Neural cell (in vitro differentiated cells): ENCODE data around the gene CAMK2A. TPM values are rescaled to one million over a fixed set of nuclear protein-coding genes. Genes with fewer than 3 reads are reported as not detected.

Experiments
- H2AFZ ChIP-seq: fragments of 200-600, 300-800 bp; sonication (generic), shearing (Covaris generic); 2 replicates; pipeline ENCODE4 v1.6.0; 2014; ENCODE audit warnings: low read depth, mild to moderate bottlenecking, antibody characterized with exemption, low read length, moderate library complexity
- H3F3A ChIP-seq: fragments of 200-600 bp; shearing (Covaris generic); 2 replicates; pipeline ENCODE4 v1.6.1; 2016; ENCODE audit warnings: mild to moderate bottlenecking, moderate library complexity, mixed read lengths, antibody characterized with exemption, low read length; ENCODE audit not compliant: insufficient read depth, poor library complexity, severe bottlenecking
- H3K27ac ChIP-seq: fragments of 200-600, 300-800 bp; sonication (generic), shearing (Covaris generic); 2 replicates; pipeline ENCODE4 v1.5.1; 2014; ENCODE audit warnings: mild to moderate bottlenecking, low read length, moderate library complexity
- H3K27me3 ChIP-seq: fragments of 300-800, 200-600 bp; sonication (generic), shearing (Covaris generic); 2 replicates; pipeline ENCODE4 v1.6.0; 2014; ENCODE audit warnings: mild to moderate bottlenecking, low read depth, low read length, moderate library complexity; ENCODE audit not compliant: insufficient read depth
- H3K36me3 ChIP-seq: fragments of 300-800, 200-600 bp; sonication (generic), shearing (Covaris generic); 2 replicates; pipeline ENCODE4 v1.5.1; 2014; ENCODE audit warnings: mild to moderate bottlenecking, antibody characterized with exemption, low read length, moderate library complexity; ENCODE audit not compliant: insufficient read depth
- H3K4me2 ChIP-seq: fragments of 300-800, 200-600 bp; sonication (generic), shearing (Covaris generic); 2 replicates; pipeline ENCODE4 v1.6.0; 2014; ENCODE audit warnings: mild to moderate bottlenecking, low read length
- H3K4me3 ChIP-seq: fragments of 300-800, 200-600 bp; sonication (generic), shearing (Covaris generic); 2 replicates; pipeline ENCODE4 v1.5.1; 2014; ENCODE audit warnings: mild to moderate bottlenecking, low read length, moderate library complexity
- H3K79me2 ChIP-seq: fragments of 200-600 bp; shearing (Covaris generic); replicated peaks from 2 replicates; pipeline ENCODE4 v1.6.0; 2014; ENCODE audit warnings: mild to moderate bottlenecking, low read length, moderate library complexity; ENCODE audit not compliant: insufficient read depth
- H3K9ac ChIP-seq: fragments of 300-800, 200-600 bp; sonication (generic), shearing (Covaris generic); 2 replicates; pipeline ENCODE4 v1.6.1; 2016; ENCODE audit warnings: mild to moderate bottlenecking, low read length, mixed read lengths
- H3K9me2 ChIP-seq: fragments of 200-600 bp; shearing (Covaris generic); 2 replicates; pipeline ENCODE4 v1.6.1; 2016; ENCODE audit warnings: mild to moderate bottlenecking, low read length, mixed read lengths; ENCODE audit not compliant: insufficient read depth
- H3K9me3 ChIP-seq: fragments of 200-600, 300-800 bp; sonication (generic), shearing (Covaris generic); 2 replicates; pipeline ENCODE4 v1.6.1; 2016; ENCODE audit warnings: mild to moderate bottlenecking, mixed run types, low read length, moderate library complexity, mixed read lengths
- H4K20me1 ChIP-seq: fragments of 200-600 bp; shearing (Covaris generic); 2 replicates; pipeline ENCODE4 v1.6.1; 2016; ENCODE audit warnings: mild to moderate bottlenecking, mixed run types; ENCODE audit not compliant: insufficient read depth
- EP300 ChIP-seq: fragments of 450-650 bp; conservative IDR thresholded peaks from 2 replicates; pipeline ENCODE4 v1.6.1; 2014; ENCODE audit warnings: antibody characterized with exemption, mild to moderate bottlenecking, moderate library complexity; ENCODE audit not compliant: poor library complexity, severe bottlenecking
- EZH2 ChIP-seq: fragments of 200-600, 300-800 bp; shearing (Covaris generic), sonication (generic); IDR thresholded peaks from 2 replicates; pipeline ENCODE4 v1.6.1; 2014; ENCODE audit warnings: antibody characterized with exemption, low read length, borderline replicate concordance, mild to moderate bottlenecking; ENCODE audit not compliant: insufficient read depth, poor library complexity, severe bottlenecking
- MXI1 ChIP-seq: fragments of 450-650 bp; conservative IDR thresholded peaks from 2 replicates; pipeline ENCODE4 v1.6.1; 2014; ENCODE audit warnings: antibody characterized with exemption, mild to moderate bottlenecking; ENCODE audit not compliant: poor library complexity, severe bottlenecking
- POLR2AphosphoS5 ChIP-seq: IDR thresholded peaks from 2 replicates; pipeline ENCODE4 v1.6.1; 2012
- RAD21 ChIP-seq: fragments of 450-650 bp; conservative IDR thresholded peaks from 2 replicates; pipeline ENCODE4 v1.6.1; 2014; ENCODE audit warnings: antibody characterized with exemption, mild to moderate bottlenecking, moderate library complexity
- SMC3 ChIP-seq: fragments of 450-650 bp; conservative IDR thresholded peaks from 2 replicates; pipeline ENCODE4 v1.6.1; 2014; ENCODE audit warnings: antibody characterized with exemption, mild to moderate bottlenecking, moderate library complexity; ENCODE audit not compliant: poor library complexity
- TAF1 ChIP-seq: IDR thresholded peaks from 2 replicates; pipeline ENCODE4 v1.6.1; 2012; ENCODE audit warnings: low read depth
- polyA plus RNA-seq: library from polyadenylated mRNA; depleted of rRNA; stranded (reverse); fragments of >200 nt; gene quantifications from 2 replicates; pipeline ENCODE4 v1.2.3, GENCODE V29; 2014
- TF ChIP-seq, protein P1 (sequence below): IDR thresholded peaks from 2 replicates; pipeline ENCODE4 v1.6.1; 2012; ENCODE audit warnings: borderline replicate concordance
- TF ChIP-seq, protein P2 (sequence below): fragments of 450-650 bp; IDR thresholded peaks from 2 replicates; pipeline ENCODE4 v1.5.1; 2014; ENCODE audit warnings: antibody characterized with exemption, mild to moderate bottlenecking, moderate library complexity; ENCODE audit not compliant: poor library complexity, severe bottlenecking

The CAMK2A gene
- polyA plus RNA-seq, 1 donor from 2014 or later = 61.7 TPM

DNA sequence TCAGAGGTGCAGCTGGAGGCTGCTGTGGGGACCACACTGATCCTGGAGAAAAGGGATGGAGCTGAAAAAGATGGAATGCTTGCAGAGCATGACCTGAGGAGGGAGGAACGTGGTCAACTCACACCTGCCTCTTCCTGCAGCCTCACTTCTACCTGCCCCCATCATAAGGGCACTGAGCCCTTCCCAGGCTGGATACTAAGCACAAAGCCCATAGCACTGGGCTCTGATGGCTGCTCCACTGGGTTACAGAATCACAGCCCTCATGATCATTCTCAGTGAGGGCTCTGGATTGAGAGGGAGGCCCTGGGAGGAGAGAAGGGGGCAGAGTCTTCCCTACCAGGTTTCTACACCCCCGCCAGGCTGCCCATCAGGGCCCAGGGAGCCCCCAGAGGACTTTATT lies 105.6 kb downstream of the CAMK2A start:
- no peaks in the 10 kb centered on the region for H3F3A ChIP-seq
- peaks cover 12% of the 10 kb centered on the region for H3K27me3 ChIP-seq
- no peak overlapping the region for H3K4me3 ChIP-seq
- H2AFZ ChIP-seq = no peak overlapping the region
- H3K36me3 ChIP-seq = no peaks in the 10 kb centered on the region
- no peak overlapping the region for H3K4me2 ChIP-seq
- no peak overlapping the region for H3K27ac ChIP-seq
- no peaks in the 10 kb centered on the region for H3K79me2 ChIP-seq
- H4K20me1 ChIP-seq = no peaks in the 10 kb centered on the region
- no peaks in the 10 kb centered on the region for H3K9me2 ChIP-seq
- TF ChIP-seq TAF1 (no peak), POLR2AphosphoS5 (no peak), SMC3 (no peak)
- no peaks in the 10 kb centered on the region for H3K9me3 ChIP-seq
- H3K9ac ChIP-seq = no peak overlapping the region

DNA sequence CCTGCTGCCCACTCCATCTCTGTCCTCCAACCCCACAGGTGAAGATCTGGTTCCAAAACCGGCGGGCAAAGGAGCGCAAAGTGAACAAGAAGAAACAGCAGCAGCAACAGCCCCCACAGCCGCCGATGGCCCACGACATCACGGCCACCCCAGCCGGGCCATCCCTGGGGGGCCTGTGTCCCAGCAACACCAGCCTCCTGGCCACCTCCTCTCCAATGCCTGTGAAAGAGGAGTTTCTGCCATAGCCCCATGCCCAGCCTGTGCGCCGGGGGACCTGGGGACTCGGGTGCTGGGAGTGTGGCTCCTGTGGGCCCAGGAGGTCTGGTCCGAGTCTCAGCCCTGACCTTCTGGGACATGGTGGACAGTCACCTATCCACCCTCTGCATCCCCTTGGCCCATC lies 106.1 kb downstream of the CAMK2A start:
- Histone ChIP-seq H4K20me1 (no peaks in the 10 kb centered on the region), H3K36me3 (no peaks in the 10 kb centered on the region), H3K27ac (no peak overlapping the region), H3K9ac (no peak overlapping the region), H3K9me2 (no peaks in the 10 kb centered on the region), H3K4me3 (no peak overlapping the region), H2AFZ (no peak overlapping the region), H3K4me2 (no peak overlapping the region), H3K27me3 (peaks cover 7% of the 10 kb centered on the region), H3K79me2 (no peaks in the 10 kb centered on the region), H3F3A (no peaks in the 10 kb centered on the region), H3K9me3 (no peaks in the 10 kb centered on the region)
- TF ChIP-seq EZH2 (no peak), RAD21 (no peak)

DNA sequence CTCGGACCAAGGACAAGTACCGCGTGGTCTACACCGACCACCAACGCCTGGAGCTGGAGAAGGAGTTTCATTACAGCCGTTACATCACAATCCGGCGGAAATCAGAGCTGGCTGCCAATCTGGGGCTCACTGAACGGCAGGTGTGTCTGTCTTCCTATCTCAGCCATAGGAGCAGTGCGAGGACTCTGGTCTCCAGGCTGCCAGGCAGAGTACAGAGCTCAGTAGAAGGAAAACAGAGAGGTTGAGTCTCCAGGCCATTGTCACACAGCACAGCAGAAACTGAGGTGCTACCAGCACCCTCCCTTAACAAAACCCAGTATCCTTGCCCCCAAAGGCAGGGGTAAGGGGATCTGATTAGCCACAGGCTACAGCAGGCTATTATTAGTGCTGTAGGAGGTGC lies 106.8 kb downstream of the CAMK2A start:
- Histone ChIP-seq H2AFZ (no peak overlapping the region), H3K27ac (no peak overlapping the region), H3K4me3 (no peak overlapping the region), H3K9ac (no peak overlapping the region), H3K9me2 (no peaks in the 10 kb centered on the region), H3K27me3 (no peaks in the 10 kb centered on the region), H3K79me2 (no peaks in the 10 kb centered on the region), H3K36me3 (no peaks in the 10 kb centered on the region), H3K9me3 (no peaks in the 10 kb centered on the region), H4K20me1 (no peaks in the 10 kb centered on the region), H3K4me2 (no peak overlapping the region), H3F3A (no peaks in the 10 kb centered on the region)
- TF ChIP-seq MXI1 (no peak), TAF1 (no peak), SMC3 (no peak), EP300 (no peak), POLR2AphosphoS5 (no peak), RAD21 (no peak), EZH2 (no peak)
- TF ChIP-seq, protein P1, sequence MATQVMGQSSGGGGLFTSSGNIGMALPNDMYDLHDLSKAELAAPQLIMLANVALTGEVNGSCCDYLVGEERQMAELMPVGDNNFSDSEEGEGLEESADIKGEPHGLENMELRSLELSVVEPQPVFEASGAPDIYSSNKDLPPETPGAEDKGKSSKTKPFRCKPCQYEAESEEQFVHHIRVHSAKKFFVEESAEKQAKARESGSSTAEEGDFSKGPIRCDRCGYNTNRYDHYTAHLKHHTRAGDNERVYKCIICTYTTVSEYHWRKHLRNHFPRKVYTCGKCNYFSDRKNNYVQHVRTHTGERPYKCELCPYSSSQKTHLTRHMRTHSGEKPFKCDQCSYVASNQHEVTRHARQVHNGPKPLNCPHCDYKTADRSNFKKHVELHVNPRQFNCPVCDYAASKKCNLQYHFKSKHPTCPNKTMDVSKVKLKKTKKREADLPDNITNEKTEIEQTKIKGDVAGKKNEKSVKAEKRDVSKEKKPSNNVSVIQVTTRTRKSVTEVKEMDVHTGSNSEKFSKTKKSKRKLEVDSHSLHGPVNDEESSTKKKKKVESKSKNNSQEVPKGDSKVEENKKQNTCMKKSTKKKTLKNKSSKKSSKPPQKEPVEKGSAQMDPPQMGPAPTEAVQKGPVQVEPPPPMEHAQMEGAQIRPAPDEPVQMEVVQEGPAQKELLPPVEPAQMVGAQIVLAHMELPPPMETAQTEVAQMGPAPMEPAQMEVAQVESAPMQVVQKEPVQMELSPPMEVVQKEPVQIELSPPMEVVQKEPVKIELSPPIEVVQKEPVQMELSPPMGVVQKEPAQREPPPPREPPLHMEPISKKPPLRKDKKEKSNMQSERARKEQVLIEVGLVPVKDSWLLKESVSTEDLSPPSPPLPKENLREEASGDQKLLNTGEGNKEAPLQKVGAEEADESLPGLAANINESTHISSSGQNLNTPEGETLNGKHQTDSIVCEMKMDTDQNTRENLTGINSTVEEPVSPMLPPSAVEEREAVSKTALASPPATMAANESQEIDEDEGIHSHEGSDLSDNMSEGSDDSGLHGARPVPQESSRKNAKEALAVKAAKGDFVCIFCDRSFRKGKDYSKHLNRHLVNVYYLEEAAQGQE = no peak
- TF ChIP-seq, protein P2, sequence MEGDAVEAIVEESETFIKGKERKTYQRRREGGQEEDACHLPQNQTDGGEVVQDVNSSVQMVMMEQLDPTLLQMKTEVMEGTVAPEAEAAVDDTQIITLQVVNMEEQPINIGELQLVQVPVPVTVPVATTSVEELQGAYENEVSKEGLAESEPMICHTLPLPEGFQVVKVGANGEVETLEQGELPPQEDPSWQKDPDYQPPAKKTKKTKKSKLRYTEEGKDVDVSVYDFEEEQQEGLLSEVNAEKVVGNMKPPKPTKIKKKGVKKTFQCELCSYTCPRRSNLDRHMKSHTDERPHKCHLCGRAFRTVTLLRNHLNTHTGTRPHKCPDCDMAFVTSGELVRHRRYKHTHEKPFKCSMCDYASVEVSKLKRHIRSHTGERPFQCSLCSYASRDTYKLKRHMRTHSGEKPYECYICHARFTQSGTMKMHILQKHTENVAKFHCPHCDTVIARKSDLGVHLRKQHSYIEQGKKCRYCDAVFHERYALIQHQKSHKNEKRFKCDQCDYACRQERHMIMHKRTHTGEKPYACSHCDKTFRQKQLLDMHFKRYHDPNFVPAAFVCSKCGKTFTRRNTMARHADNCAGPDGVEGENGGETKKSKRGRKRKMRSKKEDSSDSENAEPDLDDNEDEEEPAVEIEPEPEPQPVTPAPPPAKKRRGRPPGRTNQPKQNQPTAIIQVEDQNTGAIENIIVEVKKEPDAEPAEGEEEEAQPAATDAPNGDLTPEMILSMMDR = no peak
